Type B pancreatic cell (in vitro differentiated cells): ENCODE results near the gene USP2. TPM values are rescaled to one million over a fixed set of nuclear protein-coding genes. Genes with fewer than 3 reads are reported as not detected.

Experiments used
- DNase-seq: peaks from one replicate; pipeline ENCODE4 v3.0.0; 2021; ENCODE audit warnings: mixed read lengths; ENCODE audit not compliant: unreplicated experiment; ENCODE audit errors: extremely low spot score
- H3K27ac Mint-ChIP-seq: 2 replicates; pipeline ENCODE4 v1.8.0; 2021; ENCODE audit warnings: mild to moderate bottlenecking, mixed read lengths
- H3K27me3 Mint-ChIP-seq: 2 replicates; pipeline ENCODE4 v1.8.0; 2021; ENCODE audit warnings: mixed read lengths
- H3K36me3 Mint-ChIP-seq: 2 replicates; pipeline ENCODE4 v1.8.0; 2021; ENCODE audit warnings: mixed read lengths
- H3K4me1 Mint-ChIP-seq: one replicate; pipeline ENCODE4 v1.8.0; 2021; ENCODE audit warnings: mixed read lengths; ENCODE audit not compliant: unreplicated experiment
- H3K4me3 Mint-ChIP-seq: 2 replicates; pipeline ENCODE4 v1.8.0; 2021; ENCODE audit warnings: mild to moderate bottlenecking, mixed read lengths
- H3K9me3 Mint-ChIP-seq: 2 replicates; pipeline ENCODE4 v1.8.0; 2021; ENCODE audit warnings: mixed read lengths
- total RNA-seq: library from RNA; stranded (reverse); gene quantifications from 2 replicates; pipeline ENCODE4 v1.2.1, GENCODE V29; 2021; ENCODE audit warnings: low replicate concordance
- TF ChIP-seq, protein P1 (sequence below): fragments of 200-600 bp; sonication (generic); conservative IDR thresholded peaks from 2 replicates; pipeline ENCODE4 v1.5.0; 2021; ENCODE audit warnings: antibody characterized with exemption, mild to moderate bottlenecking

The USP2 gene
- total RNA-seq, 1 donor from 2014 or later: 8.2 TPM

DNA sequence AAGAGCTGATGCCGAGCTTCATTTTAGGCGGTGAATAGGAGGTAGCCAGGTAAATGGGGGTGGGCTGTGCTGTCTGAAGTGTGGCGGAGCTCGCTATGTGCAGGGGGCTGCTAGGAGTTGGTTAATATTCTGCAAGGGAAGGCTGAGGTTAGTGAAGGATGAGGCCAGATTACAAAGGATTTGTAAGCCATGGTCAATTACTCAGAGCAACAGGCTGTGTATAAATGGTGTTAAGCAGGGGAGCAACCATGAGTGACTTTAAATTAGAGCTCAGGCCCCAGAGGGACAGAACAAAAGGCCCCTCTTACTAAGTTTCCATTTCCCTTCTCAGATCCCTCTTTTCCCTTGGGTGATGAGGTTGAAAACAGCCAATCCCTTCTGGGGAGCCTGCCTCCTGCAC is 57.3 kb downstream of the USP2 start:
- no peak overlapping the region for H3K4me3 Mint-ChIP-seq

DNA sequence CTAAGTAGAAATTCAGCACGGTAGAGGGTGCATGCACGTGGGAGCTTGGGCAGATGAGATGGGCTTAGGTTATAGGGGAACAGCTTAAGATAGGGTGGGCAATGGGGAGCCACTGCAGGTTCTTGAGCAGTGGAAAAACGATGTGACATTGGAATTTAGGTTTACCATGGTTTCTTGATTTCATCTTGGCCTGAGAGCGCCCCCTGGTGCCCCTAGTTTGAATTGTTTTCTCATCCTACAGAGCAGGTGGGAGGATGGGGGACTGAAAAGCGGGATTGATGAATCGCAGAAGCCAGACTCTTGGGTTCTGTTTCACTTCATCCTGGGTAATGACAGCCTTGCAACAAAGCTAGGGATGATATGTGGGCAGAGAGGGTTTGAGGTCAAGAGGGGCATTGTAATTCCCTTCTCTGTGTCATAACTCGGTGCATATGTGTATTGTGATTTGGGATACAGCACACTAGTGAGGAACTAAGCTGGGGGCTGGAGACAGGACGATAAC is 57.9 kb downstream of the USP2 start:
- TF ChIP-seq, protein P1, sequence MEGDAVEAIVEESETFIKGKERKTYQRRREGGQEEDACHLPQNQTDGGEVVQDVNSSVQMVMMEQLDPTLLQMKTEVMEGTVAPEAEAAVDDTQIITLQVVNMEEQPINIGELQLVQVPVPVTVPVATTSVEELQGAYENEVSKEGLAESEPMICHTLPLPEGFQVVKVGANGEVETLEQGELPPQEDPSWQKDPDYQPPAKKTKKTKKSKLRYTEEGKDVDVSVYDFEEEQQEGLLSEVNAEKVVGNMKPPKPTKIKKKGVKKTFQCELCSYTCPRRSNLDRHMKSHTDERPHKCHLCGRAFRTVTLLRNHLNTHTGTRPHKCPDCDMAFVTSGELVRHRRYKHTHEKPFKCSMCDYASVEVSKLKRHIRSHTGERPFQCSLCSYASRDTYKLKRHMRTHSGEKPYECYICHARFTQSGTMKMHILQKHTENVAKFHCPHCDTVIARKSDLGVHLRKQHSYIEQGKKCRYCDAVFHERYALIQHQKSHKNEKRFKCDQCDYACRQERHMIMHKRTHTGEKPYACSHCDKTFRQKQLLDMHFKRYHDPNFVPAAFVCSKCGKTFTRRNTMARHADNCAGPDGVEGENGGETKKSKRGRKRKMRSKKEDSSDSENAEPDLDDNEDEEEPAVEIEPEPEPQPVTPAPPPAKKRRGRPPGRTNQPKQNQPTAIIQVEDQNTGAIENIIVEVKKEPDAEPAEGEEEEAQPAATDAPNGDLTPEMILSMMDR: peak; percentile 91
- Mint-ChIP-seq H3K27me3 (peaks cover 25% of the 10 kb centered on the region), H3K27ac (peak overlapping the region; percentile 27), H3K9me3 (no peaks in the 10 kb centered on the region), H3K4me3 (peak overlapping the region; percentile 59), H3K4me1 (peaks cover 24% of the 10 kb centered on the region), H3K36me3 (no peaks in the 10 kb centered on the region)
- DNase-seq: no peak

More for the DNA sequence above, 57.3 kb downstream of the USP2 start:
- TF ChIP-seq, protein P1: no peak
- Mint-ChIP-seq H3K27ac (no peak overlapping the region), H3K27me3 (peaks cover 19% of the 10 kb centered on the region), H3K9me3 (no peaks in the 10 kb centered on the region), H3K4me1 (peaks cover 19% of the 10 kb centered on the region), H3K36me3 (no peaks in the 10 kb centered on the region)
- DNase-seq: no peak

DNA sequence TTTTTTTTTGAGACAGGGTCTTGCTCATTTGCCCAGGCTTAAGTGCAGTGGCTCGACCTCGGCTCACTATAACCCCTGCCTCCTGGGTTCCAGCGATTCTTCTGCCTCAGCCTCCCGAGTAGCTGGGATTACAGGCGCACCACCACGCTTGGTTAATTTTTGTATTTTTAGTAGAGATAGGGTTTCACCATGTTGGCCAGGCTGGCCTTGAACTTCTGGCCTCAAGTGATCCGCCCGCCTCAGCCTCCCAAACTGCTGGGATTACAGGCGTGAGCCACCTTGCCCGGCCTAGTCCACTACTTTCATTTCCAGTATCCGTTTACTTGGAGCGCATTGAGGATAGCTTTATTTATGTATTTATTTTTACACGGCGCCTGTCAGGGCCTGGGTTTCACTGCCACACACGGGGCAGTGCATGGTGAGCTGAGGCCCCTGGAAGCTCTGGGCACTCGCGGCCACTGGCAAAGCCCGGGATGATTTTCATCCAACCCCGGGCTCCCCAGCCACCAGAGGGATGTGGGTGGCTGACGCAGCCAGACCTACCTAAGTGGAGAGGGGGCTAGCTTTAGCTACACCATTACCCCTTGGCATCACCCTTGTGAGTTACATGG is 58.5 kb downstream of the USP2 start:
- Mint-ChIP-seq H3K9me3 (no peaks in the 10 kb centered on the region), H3K27me3 (peaks cover 28% of the 10 kb centered on the region)

DNA sequence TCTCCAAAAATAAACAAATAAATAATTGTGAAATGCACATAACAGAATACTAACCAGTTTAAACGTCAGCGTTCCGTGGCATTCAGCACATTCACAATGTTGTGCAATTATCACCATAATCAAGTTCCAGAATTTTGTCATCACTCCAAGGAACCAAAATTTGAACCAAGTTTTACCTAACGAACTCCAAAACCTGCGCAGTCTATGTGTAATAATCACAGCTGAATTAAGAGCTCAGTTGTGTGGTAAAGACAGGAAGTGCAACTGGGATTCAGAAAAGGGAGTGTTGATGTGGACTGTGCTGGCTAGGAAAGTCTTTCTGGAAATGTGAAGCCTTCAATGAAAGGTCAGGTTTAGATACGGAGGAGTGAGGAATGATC is 59.1 kb downstream of the USP2 start:
- Mint-ChIP-seq H3K27ac (no peak overlapping the region), H3K4me1 (peaks cover 27% of the 10 kb centered on the region), H3K36me3 (no peaks in the 10 kb centered on the region), H3K9me3 (no peaks in the 10 kb centered on the region), H3K27me3 (peaks cover 34% of the 10 kb centered on the region), H3K4me3 (no peak overlapping the region)
- no peak for DNase-seq
- TF ChIP-seq, protein P1: no peak

More for the DNA sequence above, 58.5 kb downstream of the USP2 start:
- no peak overlapping the region for H3K4me3 Mint-ChIP-seq
- no peak overlapping the region for H3K27ac Mint-ChIP-seq
- H3K36me3 Mint-ChIP-seq: no peaks in the 10 kb centered on the region
- TF ChIP-seq, protein P1: no peak
- peaks cover 27% of the 10 kb centered on the region for H3K4me1 Mint-ChIP-seq
- no peak for DNase-seq

DNA sequence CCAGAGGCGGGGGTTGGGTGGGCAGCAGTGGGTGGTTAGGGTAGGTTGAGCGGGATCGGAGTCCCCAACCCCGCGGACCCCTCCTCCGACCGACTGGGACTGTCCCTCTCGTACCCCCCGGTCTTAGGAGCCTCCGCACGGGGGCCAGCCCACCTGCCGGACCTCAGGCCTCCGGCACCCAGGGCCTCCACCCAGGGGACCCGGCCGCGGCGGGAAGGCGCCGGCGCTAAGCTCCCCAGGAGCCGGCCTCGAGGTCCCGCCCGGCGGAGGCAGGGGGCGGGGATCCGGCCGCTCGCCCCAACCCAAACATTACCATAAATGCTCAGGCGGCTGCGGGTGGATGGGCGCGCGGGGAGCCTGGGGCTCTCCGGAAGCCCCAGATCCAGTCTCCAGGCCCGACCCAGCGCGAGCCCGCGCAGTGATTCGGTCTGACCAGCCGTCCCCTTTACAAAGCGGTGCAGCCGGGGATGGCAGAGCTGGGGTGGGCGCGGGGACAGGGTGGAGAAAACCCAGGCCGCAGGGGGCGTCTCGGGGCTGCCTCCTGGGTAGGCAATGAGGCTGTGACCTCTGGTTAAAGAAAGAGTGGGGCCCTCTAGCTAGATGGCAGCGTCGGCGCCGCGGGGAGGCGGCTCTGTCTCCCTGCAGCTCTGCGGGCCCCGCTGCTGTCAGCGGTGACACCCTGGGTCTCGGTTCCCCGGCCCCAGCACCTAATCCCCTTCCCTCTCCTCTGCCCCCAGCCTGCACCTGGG is 60.5 kb downstream of the USP2 start:
- Mint-ChIP-seq H3K27ac (no peak overlapping the region), H3K4me1 (peaks cover 27% of the 10 kb centered on the region), H3K4me3 (peak overlapping the region; percentile 83), H3K9me3 (no peaks in the 10 kb centered on the region), H3K36me3 (no peaks in the 10 kb centered on the region), H3K27me3 (peaks cover 35% of the 10 kb centered on the region)
- TF ChIP-seq, protein P1: no peak
- DNase-seq: peak; percentile 75
